SU-DHL-6 (cell line): ENCODE results near the gene TIE1.

Experiments
- H2AFZ ChIP-seq: fragments of 200-600 bp; sonication (generic); 2 replicates; pipeline ENCODE4 v1.6.1; 2014; ENCODE audit warnings: low read depth, mild to moderate bottlenecking, moderate library complexity, mixed read lengths, antibody characterized with exemption, low read length; ENCODE audit not compliant: severe bottlenecking
- H3F3A ChIP-seq: fragments of 200-600 bp; shearing (Covaris generic); 2 replicates; pipeline ENCODE4 v1.6.0; 2016; ENCODE audit warnings: antibody characterized with exemption, mild to moderate bottlenecking; ENCODE audit not compliant: insufficient read depth
- H3K27ac ChIP-seq: fragments of 200-600 bp; sonication (generic); 2 replicates; pipeline ENCODE4 v1.5.1; 2016; ENCODE audit warnings: low read depth, mild to moderate bottlenecking, low read length, moderate library complexity, mixed read lengths
- H3K27me3 ChIP-seq: fragments of 200-600 bp; sonication (generic), shearing (Covaris generic); 2 replicates; pipeline ENCODE4 v1.6.0; 2014; ENCODE audit warnings: mild to moderate bottlenecking, low read length
- H3K36me3 ChIP-seq: fragments of 200-600 bp; sonication (generic); 2 replicates; pipeline ENCODE4 v1.6.1; 2014; ENCODE audit warnings: mild to moderate bottlenecking, low read length, mixed read lengths
- H3K4me2 ChIP-seq: fragments of 300-600, 200-600 bp; shearing (Covaris generic), sonication (generic); 2 replicates; pipeline ENCODE4 v1.6.0; 2014; ENCODE audit warnings: low read length, low read depth, mild to moderate bottlenecking; ENCODE audit not compliant: poor library complexity, severe bottlenecking
- H3K4me3 ChIP-seq: fragments of 200-600 bp; sonication (generic); 2 replicates; pipeline ENCODE4 v1.5.1; 2014; ENCODE audit warnings: antibody characterized with exemption, low read length, mild to moderate bottlenecking, mixed read lengths; ENCODE audit not compliant: insufficient read depth, poor library complexity, severe bottlenecking
- H3K79me2 ChIP-seq: fragments of 200-600 bp; sonication (generic); 2 replicates; pipeline ENCODE4 v1.6.1; 2014; ENCODE audit warnings: mild to moderate bottlenecking, low read length, moderate library complexity; ENCODE audit not compliant: insufficient read depth
- H3K9ac ChIP-seq: fragments of 200-600 bp; sonication (generic); 2 replicates; pipeline ENCODE4 v1.7.0; 2014; ENCODE audit warnings: mild to moderate bottlenecking, low read length
- H3K9me2 ChIP-seq: fragments of 200-600 bp; sonication (generic); replicated peaks from 2 replicates; pipeline ENCODE4 v1.6.1; 2014; ENCODE audit warnings: low read length; ENCODE audit not compliant: insufficient read depth
- H3K9me3 ChIP-seq: fragments of 200-600 bp; sonication (generic); 2 replicates; pipeline ENCODE4 v1.6.1; 2014; ENCODE audit warnings: low read length, mixed read lengths; ENCODE audit not compliant: insufficient read depth
- H4K20me1 ChIP-seq: fragments of 200-600 bp; sonication (generic); 2 replicates; pipeline ENCODE4 v1.6.1; 2014; ENCODE audit warnings: low read depth, mild to moderate bottlenecking, antibody characterized with exemption, low read length, moderate library complexity, mixed read lengths
- CTCF ChIP-seq: fragments of 200-600 bp; sonication (generic); IDR thresholded peaks from one replicate; pipeline ENCODE4 v1.5.1; 2017; ENCODE audit warnings: antibody characterized with exemption, mild to moderate bottlenecking, low read length, moderate library complexity; ENCODE audit not compliant: insufficient read depth, poor library complexity, severe bottlenecking
- EZH2phosphoT487 ChIP-seq: fragments of 200-600 bp; sonication (generic), shearing (Covaris generic); conservative IDR thresholded peaks from 2 replicates; pipeline ENCODE4 v1.6.1; 2018; ENCODE audit warnings: mild to moderate bottlenecking, antibody characterized with exemption, low read length, moderate library complexity, mixed read lengths

Gene TIE1

GRCh38 chr1:43359696-43360095 is 58.9 kb downstream of the TIE1 start:
- peaks cover 8% of the 10 kb centered on the region; the same call in 1 of the 2 replicates for H3K36me3 ChIP-seq
- no peaks in the 10 kb centered on the region for H3K9me2 ChIP-seq
- peak overlapping the region; percentile 66 for H3K4me2 ChIP-seq
- H3K4me3 ChIP-seq: peak overlapping the region; percentile 94
- no peak overlapping the region for H2AFZ ChIP-seq
- H3F3A ChIP-seq: peaks cover 32% of the 10 kb centered on the region
- H3K27ac ChIP-seq: peak overlapping the region; percentile 68
- peak overlapping the region; percentile 95 for H3K9ac ChIP-seq
- no peaks in the 10 kb centered on the region for H4K20me1 ChIP-seq
- H3K79me2 ChIP-seq: peaks cover 19% of the 10 kb centered on the region
- TF ChIP-seq CTCF (no peak), EZH2phosphoT487 (no peak)
- no peaks in the 10 kb centered on the region for H3K27me3 ChIP-seq
- no peaks in the 10 kb centered on the region for H3K9me3 ChIP-seq

GRCh38 chr1:43360616-43361015 is 59.8 kb downstream of the TIE1 start:
- H3K9me3 ChIP-seq: no peaks in the 10 kb centered on the region
- H3K9ac ChIP-seq: peak overlapping the region; percentile 95; the same call in 1 of the 2 replicates
- H3K36me3 ChIP-seq: peaks cover 8% of the 10 kb centered on the region; the same call in 1 of the 2 replicates
- no peak for TF ChIP-seq CTCF
- no peak for TF ChIP-seq EZH2phosphoT487
- peaks cover 35% of the 10 kb centered on the region for H3F3A ChIP-seq
- no peak overlapping the region for H3K27ac ChIP-seq
- H3K9me2 ChIP-seq: no peaks in the 10 kb centered on the region
- no peak overlapping the region for H3K4me3 ChIP-seq
- no peaks in the 10 kb centered on the region for H3K27me3 ChIP-seq
- H3K79me2 ChIP-seq: peaks cover 21% of the 10 kb centered on the region
- H3K4me2 ChIP-seq: peak overlapping the region; percentile 66
- H4K20me1 ChIP-seq: no peaks in the 10 kb centered on the region
- no peak overlapping the region for H2AFZ ChIP-seq

DNA sequence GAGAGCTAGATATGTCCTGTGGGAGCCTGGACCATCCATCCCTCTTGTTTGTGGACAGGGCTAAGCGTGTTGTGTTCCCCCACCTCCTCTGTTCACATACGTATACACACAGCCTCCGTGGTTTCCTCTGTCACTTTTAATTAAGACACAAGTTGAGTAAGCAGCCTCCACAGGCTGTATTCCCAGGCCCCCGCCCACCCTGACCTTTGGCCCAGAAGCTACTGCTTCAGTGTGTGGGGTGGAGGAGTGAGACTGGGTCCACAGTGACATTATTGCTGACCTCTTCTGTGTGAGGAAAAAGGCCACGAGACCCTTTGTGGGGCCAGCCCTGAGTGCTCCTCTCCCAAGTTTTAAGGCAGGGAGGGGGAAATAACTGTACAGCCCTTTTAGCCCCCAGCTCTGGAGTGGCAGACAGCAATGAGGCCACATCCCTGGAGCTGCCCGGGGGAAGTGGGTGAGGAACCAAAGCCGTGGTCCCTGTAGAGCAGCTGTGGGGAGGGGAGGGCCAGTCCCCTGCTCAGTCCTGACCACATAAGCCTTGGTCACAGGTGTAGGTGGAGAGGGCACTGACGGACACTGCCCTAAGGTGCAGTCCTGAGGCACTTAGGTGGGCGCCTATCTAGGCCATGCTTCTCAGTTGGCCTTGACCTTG is 62.6 kb downstream of the TIE1 start:
- Histone ChIP-seq H3K79me2 (peaks cover 40% of the 10 kb centered on the region), H3F3A (peaks cover 35% of the 10 kb centered on the region), H3K4me2 (no peak overlapping the region), H4K20me1 (no peaks in the 10 kb centered on the region), H3K9ac (no peak overlapping the region), H3K4me3 (no peak overlapping the region), H3K9me2 (no peaks in the 10 kb centered on the region), H3K36me3 (peaks cover 8% of the 10 kb centered on the region; the same call in 1 of the 2 replicates), H2AFZ (no peak overlapping the region), H3K9me3 (no peaks in the 10 kb centered on the region), H3K27me3 (no peaks in the 10 kb centered on the region), H3K27ac (no peak overlapping the region)
- TF ChIP-seq EZH2phosphoT487: no peak
- TF ChIP-seq CTCF: no peak
